Putamen (tissue), 1 donor: ENCODE measurements around the gene NBAS.
"Not testable (repeated sequence)": the region's sequence is repeated elsewhere in the genome, so short reads cannot be mapped to it uniquely, and the experiment has no call there.

Source experiments
- DNase-seq: peaks from one replicate; pipeline ENCODE4 v3.0.0-alpha.2; 2016; ENCODE audit warnings: low spot score

Gene NBAS

DNA sequence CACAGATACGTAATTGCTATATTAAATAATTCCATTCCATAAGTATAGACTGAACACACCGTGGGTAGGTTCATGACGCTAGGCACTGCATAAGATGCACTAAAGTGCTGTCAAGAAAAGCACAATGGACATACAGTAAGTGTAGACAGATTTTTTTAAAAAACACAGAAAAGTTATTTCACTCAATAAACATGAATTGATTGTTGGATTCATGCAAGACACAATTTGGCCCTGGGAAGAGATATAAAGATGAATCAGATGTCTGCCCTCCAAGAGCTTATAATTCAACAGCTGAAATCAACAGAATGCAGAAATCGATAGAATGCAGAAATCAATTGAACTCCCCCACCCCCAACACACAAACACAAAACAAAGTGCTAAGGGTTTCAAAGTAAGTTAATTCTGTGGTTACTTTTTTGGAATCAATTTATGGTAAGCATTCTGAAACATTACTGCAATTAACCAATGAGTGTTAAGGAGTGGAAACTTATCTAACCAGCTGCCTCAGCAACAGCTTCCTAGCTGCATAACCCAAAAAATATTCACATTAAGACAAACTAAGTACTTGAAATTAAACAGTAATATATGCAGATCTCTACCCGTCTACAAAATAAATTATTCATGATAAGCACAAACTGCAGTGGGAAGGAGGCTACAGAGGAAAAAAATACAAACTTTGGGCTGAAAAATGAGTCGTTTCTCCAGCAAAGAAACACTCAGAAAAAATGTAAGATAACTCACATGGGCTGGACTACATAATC lies 1.6 kb downstream of the NBAS start:
- no peak for DNase-seq

GRCh38 chr2:15557887-15558311 lies 3.2 kb downstream of the NBAS start:
- DNase-seq = no peak

- DNase-seq = no peak
These were observed 4.7 kb downstream of the NBAS start for GRCh38 chr2:15556311-15556930.

GRCh38 chr2:15555760-15556193 lies 5.4 kb downstream of the NBAS start:
- no peak for DNase-seq

DNA sequence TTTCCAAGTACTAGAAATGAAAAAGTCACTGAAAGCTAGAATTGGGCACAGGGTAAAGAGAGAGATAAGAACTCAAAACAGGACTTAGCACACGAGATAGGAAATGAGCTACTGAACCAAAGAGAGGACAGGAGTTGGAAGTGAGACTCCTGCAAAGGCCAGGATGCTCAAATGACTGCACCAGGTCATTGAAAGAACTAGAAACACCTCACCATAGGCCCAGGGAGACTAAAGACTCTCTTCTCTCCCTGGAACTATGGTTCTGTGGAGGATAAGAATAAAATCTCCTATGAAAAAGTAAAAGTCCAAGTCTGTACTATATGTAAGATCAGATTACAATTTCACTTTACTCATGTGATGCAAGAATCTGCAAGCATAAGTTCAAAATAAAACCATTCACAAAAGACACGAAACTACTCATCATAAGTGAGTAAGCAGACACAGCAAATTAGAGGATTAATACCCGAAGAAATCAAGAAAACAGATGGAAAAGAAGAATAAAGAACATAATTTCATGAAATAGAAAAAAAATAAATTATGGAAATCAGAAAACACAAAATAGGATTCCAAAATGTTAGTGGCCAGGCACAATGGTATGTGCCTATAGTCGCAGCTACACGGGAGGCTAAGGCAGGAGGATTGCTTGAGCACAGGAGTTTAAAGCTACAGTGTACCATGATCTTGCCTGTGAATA lies 6.5 kb downstream of the NBAS start:
- no peak for DNase-seq

DNA sequence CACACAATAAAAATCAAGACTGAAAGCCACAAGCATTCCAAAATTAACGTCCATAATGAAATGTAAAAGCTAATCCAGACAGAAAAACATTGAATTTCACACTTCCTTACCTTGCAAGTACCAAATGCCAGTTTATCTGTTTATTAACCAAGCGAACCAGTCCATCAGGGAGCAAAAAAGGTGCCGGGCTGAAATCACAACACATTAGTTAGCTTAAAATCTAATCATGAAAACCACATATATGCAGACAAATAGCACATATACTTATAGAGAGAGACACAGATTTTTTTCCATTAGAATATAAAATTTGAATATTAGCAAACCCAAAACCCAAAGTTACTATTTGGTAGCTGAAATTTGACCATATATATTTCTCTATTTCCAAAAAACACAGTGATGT lies 7.2 kb downstream of the NBAS start:
- DNase-seq = no peak

DNA sequence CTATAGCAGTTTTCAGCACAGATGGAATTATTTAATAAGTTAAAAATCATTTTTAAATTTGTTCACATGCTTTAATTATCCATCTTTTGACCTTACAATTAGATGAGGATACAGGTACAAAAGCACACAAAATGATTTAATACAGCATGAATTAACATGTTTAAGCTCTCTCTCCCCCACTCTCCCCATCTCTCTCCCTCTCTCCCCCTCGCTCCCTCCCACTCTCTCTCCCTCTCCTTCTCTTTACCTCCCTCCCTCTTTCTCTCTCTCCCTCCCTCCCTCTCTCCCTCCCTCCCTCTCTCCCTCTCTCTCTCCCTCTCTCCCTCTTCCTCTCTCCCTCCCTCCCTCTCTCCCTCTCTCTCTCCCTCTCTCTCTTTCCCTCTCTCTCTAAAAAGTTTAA lies 7.6 kb downstream of the NBAS start:
- no peak for DNase-seq

DNA sequence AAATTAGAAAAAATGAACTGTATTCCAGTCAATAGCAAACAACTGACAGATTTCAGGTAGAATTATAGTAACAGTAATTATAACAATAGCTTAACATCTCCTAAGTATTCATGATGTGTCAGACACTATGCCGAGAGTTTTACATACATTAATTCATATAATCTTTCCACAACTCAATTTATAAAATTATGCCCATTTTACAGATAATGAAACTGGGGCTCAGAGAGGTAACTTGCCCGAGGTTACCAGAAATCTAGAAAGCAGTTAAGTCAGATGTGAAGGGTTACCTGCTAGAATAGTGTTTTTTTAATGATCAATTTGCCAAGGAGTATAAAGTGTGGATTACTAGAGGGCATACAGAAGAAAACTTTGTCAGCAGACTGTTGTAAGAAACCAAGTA lies 12.2 kb downstream of the NBAS start:
- DNase-seq = no peak

DNA sequence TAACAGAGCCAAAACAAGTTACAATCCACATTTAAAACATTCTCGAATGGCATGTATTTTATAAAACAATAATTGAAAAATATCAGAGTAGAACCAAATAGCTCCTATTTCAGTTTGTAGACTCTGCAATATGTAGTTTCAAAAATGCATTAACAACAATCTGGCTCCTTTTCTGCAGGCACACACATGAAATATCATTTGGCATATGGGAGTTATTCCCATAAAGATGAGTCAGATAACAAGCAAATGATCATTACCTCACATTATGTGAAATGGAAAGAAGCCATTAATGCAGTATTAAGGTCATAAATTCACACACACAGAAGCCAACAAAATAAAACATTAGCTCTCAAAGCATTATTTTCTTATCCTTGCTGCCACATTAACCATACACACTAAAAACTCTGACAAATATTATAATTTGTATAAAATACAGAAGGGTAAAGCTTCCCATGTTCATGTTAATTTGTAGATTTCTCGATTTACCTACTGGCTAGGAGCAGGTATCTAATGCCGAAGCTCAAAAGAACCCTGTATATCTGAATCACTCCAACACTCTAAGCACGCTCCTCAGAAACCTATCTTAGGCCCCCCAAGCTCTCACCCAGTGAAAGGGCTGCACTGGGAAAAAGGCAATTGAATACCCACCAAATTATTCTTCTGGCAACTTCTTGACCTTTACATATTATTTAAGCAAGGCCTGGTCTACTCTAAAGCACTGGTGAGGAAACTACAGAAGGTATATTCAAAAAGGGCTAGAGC lies 13.8 kb downstream of the NBAS start:
- no peak for DNase-seq

GRCh38 chr2:15546297-15547098 lies 14.6 kb downstream of the NBAS start:
- DNase-seq = no peak

- DNase-seq = no peak
These were observed 16.9 kb downstream of the NBAS start for GRCh38 chr2:15544227-15544626.

GRCh38 chr2:15543541-15543940 lies 17.6 kb downstream of the NBAS start:
- DNase-seq = no peak

DNA sequence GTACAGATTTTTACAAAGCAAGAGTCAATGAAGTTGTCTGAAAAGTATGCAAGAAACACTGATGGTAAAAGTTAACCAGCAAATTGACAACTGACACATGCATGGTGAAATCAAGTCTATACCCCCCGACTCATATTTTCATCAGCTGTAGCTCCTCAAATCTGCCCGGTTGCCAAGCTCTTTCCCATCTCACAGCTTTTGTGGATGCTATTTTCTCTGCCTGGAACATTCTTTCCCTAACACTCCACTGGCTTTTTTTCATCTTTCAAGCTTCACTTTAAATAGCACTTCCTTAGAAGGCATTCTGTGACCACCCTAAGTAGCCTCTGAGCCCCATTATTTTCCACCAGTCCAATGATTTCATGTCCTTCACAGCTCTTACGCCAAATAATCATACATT lies 18.1 kb downstream of the NBAS start:
- DNase-seq = no peak

DNA sequence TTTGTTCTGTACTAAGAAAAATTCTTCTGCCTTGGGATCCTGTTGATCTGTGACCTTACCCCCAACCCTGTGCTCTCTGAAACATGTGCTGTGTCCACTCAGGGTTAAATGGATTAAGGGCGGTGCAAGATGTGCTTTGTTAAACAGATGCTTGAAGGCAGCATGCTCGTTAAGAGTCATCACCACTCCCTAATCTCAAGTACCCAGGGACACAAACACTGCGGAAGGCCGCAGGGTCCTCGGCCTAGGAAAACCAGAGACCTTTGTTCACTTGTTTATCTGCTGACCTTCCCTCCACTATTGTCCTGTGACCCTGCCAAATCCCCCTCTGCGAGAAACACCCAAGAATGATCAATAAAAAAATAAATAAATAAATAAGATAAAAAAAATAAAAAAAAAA lies 18.9 kb downstream of the NBAS start:
- DNase-seq = not testable (repeated sequence)

DNA sequence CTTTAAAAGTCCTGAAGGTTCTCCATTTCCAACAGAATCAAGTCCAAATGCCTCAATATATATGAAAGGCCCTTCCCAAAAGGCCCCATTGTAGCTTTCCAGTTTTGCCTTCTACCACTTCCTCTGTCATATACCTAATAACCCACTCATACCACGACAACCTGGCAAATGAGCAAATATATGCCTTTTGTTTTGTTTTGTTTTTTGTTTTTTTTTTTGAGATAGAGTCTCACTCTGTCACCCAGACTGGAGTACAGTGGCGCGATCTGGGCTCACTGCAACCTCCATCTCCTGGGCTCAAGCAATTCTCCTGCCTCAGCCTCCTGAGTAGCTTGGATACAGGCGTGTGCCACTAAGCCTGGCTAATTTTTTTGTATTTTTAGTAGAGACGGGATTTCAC lies 20.6 kb downstream of the NBAS start:
- not testable (repeated sequence) for DNase-seq

GRCh38 chr2:15539999-15540398 lies 21.1 kb downstream of the NBAS start:
- DNase-seq = no peak

- no peak for DNase-seq
These were observed 22.3 kb downstream of the NBAS start for GRCh38 chr2:15538792-15539191.

DNA sequence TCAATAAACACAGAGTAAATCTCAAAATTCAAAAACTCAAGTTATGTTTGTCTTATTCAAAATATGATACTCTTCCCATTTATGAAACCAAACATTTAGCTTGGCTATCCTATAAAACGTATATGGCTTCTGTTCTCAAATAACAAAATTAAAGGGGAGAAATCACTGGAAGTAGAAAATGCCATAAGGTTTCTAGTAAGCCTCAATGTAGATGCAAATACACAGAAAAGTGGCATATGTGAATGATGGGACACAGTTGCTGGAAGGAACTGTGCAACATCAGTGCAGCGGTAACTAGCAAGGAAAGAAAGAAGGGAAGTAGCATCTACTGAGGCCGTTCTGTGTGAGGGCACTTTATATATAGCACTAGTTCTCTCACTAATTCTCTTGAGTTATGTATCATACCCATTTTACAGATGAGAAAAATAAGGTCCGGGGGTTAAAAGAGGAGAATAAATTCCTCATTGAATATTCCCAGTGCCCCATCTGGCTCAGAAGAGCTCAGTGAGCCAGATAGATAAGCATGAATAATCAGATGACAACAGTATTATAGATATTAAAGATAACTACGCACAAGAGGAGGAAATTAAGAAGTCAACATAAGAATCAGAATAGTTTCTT lies 27.2 kb downstream of the NBAS start:
- DNase-seq = no peak

DNA sequence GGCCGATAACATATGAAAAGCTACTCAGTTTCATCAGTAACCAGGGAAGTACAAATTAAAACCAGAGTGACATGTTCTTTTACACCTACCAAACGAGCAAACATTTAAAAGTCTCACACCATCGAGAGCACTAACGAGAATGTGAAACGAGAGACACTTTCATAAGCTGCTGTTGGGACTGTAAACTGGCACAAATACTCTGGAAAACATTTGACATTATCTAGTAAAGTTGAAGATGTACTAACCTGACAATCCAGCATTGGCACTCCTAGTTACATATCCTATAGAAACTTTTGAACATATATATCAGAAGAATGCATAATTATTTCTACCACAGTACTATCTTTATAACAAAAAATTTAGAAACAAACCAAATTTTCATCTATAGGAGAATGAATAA lies 28.1 kb downstream of the NBAS start:
- no peak for DNase-seq

GRCh38 chr2:15531095-15531854 lies 29.9 kb downstream of the NBAS start:
- DNase-seq = no peak
